ENCODE measurements around the gene F11. TPM values are rescaled to one million over a fixed set of nuclear protein-coding genes. Genes with fewer than 3 reads are reported as not detected.
"Not testable (repeated sequence)": the region's sequence is repeated elsewhere in the genome, so short reads cannot be mapped to it uniquely, and the experiment has no call there.

F11 gene
- total RNA-seq, 4 donors from 2014 or later, result 2.0 TPM; not detected in 3

DNA sequence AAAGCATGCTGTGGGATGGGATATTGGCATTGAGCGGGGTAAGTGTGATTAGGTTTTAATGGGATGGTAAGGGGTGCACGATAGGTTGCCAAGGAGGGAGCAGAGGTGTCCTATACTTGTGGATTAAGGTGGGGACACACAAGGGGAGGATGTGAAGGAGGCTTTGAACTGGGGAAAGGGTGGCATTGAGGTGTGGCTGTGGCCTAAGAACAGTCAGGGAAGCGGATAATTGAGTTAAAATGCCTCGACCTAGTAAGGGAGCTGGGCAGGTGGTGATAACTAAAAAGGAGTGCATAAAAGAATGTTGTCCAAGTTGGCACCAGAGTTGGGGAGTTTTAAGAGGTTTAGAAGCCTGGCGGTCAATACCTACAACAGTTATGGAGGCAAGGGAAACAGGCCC is 21.2 kb upstream of the F11 start:
- Histone ChIP-seq H3K27me3 (no peaks in the 10 kb centered on the region), H3K9me3 (no peaks in the 10 kb centered on the region), H3K27ac (no peak overlapping the region), H3K4me1 (no peaks in the 10 kb centered on the region), H3K36me3 (peaks cover 0 to 7% (median 0%) of the 10 kb centered on the region in 3 donors), H3K4me3 (no peak overlapping the region)
- TF ChIP-seq, protein P1, sequence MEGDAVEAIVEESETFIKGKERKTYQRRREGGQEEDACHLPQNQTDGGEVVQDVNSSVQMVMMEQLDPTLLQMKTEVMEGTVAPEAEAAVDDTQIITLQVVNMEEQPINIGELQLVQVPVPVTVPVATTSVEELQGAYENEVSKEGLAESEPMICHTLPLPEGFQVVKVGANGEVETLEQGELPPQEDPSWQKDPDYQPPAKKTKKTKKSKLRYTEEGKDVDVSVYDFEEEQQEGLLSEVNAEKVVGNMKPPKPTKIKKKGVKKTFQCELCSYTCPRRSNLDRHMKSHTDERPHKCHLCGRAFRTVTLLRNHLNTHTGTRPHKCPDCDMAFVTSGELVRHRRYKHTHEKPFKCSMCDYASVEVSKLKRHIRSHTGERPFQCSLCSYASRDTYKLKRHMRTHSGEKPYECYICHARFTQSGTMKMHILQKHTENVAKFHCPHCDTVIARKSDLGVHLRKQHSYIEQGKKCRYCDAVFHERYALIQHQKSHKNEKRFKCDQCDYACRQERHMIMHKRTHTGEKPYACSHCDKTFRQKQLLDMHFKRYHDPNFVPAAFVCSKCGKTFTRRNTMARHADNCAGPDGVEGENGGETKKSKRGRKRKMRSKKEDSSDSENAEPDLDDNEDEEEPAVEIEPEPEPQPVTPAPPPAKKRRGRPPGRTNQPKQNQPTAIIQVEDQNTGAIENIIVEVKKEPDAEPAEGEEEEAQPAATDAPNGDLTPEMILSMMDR (IDR thresholded peaks at IDR 0.05), result no peak
- TF ChIP-seq POLR2A (IDR thresholded peaks at IDR 0.05) (no peak), EP300 (IDR thresholded peaks at IDR 0.05) (no peak)
- WGBS, 2 donors, result 94 to 96% methylated on average over 5 of the region's 5 CpGs
- no peak for DNase-seq (ENCODE audit: low spot score in 2 of 2)

DNA sequence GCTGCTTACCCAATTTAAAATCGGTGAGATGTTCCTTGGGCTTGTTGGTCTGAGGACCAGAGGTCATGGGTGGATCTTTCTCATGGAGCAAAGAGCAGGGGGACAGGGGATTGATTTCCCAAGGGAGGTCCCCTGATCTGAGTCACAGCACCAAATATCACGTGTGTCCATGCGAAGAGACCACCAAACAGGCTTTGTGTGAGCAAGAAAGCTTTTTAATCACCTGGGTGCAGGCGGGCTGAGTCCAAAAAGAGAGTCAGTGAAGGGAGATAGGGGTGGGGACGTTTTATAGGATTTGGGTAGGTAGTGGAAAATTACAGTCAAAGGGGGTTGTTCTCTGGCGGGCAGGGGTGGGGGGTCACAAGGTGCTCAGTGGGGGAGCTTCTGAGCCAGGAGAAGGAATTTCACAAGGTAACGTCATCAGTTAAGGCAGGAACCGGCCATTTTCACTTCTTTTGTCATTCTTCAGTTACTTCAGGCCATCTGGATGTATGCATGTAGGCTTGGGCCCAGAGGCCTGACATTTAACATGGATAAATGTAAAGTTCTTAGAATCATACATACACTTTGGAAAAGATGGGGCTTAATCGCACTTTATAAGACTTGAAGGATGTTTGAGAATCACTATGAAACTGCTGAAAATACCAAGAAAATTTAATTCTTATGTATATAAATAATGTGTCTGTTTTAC is 18.8 kb upstream of the F11 start:
- DNase-seq (ENCODE audit: low spot score in 2 of 2); H3K9me3 ChIP-seq; H3K4me3 ChIP-seq; H3K4me1 ChIP-seq; H3K36me3 ChIP-seq; H3K27me3 ChIP-seq; H3K27ac ChIP-seq: not testable (repeated sequence)
- WGBS, 2 donors, result 88 to 90% methylated on average over 9 of the region's 9 CpGs

DNA sequence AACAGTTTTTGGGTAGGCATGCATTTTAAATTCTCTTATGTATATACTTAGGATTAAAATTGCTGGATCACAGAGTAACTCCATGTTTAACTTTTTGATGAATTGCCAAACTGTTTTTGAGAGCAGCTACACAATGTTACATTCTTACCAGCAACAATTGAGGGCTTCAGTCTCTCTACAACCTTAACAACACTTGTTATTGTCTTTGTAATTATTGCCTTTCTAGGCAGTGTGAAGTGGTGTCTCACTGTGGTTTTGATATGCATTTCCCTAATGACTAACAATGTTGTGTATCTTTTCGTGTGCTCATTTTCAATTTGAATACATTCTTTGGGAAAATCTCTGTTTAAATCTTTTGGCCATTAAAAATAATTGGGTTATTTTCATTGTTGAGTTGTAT is 17.3 kb upstream of the F11 start:
- Histone ChIP-seq H3K4me1 (no peaks in the 10 kb centered on the region), H3K27me3 (no peaks in the 10 kb centered on the region), H3K9me3 (no peaks in the 10 kb centered on the region), H3K4me3 (no peak overlapping the region), H3K27ac (no peak overlapping the region), H3K36me3 (peaks cover 0 to 11% (median 0%) of the 10 kb centered on the region in 3 donors)
- TF ChIP-seq, protein P1 (IDR thresholded peaks at IDR 0.05), result no peak
- TF ChIP-seq POLR2A (IDR thresholded peaks at IDR 0.05) (no peak), EP300 (IDR thresholded peaks at IDR 0.05) (no peak)
- no peak for DNase-seq (ENCODE audit: low spot score in 2 of 2)
- 28 to 50% methylated on average over 1 of the region's 1 CpG for WGBS, 2 donors

DNA sequence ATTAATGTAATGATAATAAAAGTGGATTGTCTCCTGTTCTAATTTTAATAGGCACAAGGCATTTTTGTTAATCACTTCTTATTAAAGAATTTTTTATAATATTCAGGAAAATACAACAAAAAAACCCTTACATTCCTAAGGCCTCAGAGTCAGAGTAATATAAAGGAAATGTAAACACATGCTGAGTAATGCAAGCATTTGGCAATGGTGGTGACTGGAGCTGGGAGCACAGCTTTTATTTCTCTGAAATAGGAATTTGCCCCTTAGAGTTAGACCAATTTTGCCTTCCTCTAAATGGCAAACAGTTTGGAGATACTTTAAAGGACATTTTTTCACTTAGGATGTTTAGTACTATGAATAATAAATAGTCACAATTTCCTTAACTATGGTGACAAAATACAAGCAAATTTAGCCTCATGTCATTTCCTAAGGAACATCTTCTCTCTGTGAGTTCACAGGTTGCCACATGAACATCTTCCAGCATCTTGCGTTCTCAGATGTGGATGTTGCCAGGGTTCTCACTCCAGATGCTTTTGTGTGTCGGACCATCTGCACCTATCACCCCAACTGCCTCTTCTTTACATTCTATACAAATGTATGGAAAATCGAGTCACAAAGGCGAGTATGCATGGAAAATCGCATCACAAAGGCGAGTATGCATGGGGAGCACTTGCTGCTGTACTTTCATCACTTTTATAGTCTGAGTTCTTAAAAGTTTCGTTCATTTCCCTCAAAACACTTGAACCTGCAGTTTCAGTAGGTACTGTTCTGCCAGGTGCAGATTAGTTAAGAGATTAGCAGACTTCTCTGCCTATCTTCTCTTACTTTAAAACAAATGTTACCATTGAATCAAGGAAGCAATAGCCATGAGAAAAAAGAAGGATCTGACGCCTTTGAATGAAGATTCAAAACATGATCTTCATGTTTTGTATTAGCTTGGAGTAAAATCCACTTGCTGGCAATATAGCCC is 15.9 kb upstream of the F11 start:
- Histone ChIP-seq H3K27me3 (no peaks in the 10 kb centered on the region), H3K4me1 (no peaks in the 10 kb centered on the region), H3K27ac (no peak overlapping the region), H3K36me3 (peaks cover 0 to 18% (median 0%) of the 10 kb centered on the region in 3 donors), H3K4me3 (no peak overlapping the region), H3K9me3 (no peaks in the 10 kb centered on the region)
- WGBS, 2 donors, result 62 to 70% methylated on average over 8 of the region's 8 CpGs
- TF ChIP-seq EP300 (IDR thresholded peaks at IDR 0.05) (no peak), POLR2A (IDR thresholded peaks at IDR 0.05) (no peak)
- TF ChIP-seq, protein P1 (IDR thresholded peaks at IDR 0.05), result no peak
- no peak for DNase-seq (ENCODE audit: low spot score in 2 of 2)

DNA sequence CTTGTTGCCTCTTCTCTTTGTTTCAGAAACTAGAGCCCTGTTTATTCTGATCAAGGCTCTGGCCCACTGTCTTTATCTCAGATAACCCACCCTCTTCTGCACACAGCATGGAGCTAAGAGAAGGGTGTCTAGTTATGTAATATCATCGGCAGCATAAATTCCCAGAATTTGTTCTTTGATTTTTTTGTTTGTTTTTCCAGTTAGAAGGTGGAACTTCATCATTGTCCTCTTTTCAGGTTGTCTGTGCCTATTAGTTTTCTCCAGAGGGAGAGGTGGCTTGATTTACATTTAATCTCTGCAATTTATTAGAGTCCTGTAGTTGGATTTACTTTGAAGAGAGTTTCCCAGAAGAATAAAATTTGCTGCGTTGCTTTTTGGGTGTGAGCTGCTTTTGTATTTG is 15.2 kb upstream of the F11 start:
- H3K4me1 ChIP-seq, result no peaks in the 10 kb centered on the region
- no peak for DNase-seq (ENCODE audit: low spot score in 2 of 2)
- no peaks in the 10 kb centered on the region for H3K27me3 ChIP-seq
- TF ChIP-seq, protein P1 (IDR thresholded peaks at IDR 0.05), result no peak
- TF ChIP-seq EP300 (IDR thresholded peaks at IDR 0.05) (no peak), POLR2A (IDR thresholded peaks at IDR 0.05) (no peak)
- 59 to 71% methylated on average over 2 of the region's 2 CpGs for WGBS, 2 donors
- peaks cover 0 to 21% (median 0%) of the 10 kb centered on the region in 3 donors for H3K36me3 ChIP-seq
- H3K4me3 ChIP-seq, result no peak overlapping the region
- H3K9me3 ChIP-seq, result no peaks in the 10 kb centered on the region
- no peak overlapping the region for H3K27ac ChIP-seq

Data from tibial nerve (tissue), 4 donors.